Transverse colon (tissue), 4 donors: ENCODE data around the gene EGFL6. TPM values are rescaled to one million over a fixed set of nuclear protein-coding genes. Genes with fewer than 3 reads are reported as not detected.

ENCODE experiments used
- DNase-seq: peaks from one replicate; pipeline ENCODE4 v3.0.0-alpha.2; 2019
- H3K27ac ChIP-seq, 4 donors: fragments of 200-600 bp; sonication (generic); 2 replicates each; pipeline ENCODE4 v1.5.1; 2016 to 2018; ENCODE audit warnings: inconsistent platforms in 4 of 4
- H3K27me3 ChIP-seq: fragments of 200-600 bp; sonication (generic); 2 replicates; pipeline ENCODE4 v1.5.1; 2017; ENCODE audit warnings: inconsistent platforms
- H3K36me3 ChIP-seq, 4 donors: fragments of 200-600 bp; sonication (generic); 2 replicates each; pipeline ENCODE4 v1.5.1; 2017 to 2019; ENCODE audit warnings: inconsistent platforms in 4 of 4
- H3K4me1 ChIP-seq, 4 donors: fragments of 200-600 bp; sonication (generic); 2 replicates each; pipeline ENCODE4 v1.5.1; 2017 to 2020; ENCODE audit warnings: inconsistent platforms in 4 of 4
- H3K4me3 ChIP-seq, 4 donors: fragments of 200-600 bp; sonication (generic); 1 replicate in 1 of 4; 2 replicates in 3 of 4; pipeline versions ENCODE4 v1.5.1 to v1.6.1; 2017 to 2019; ENCODE audit warnings: inconsistent platforms in 4 of 4
- H3K9me3 ChIP-seq, 2 donors: fragments of 200-600 bp; sonication (generic); 2 replicates each; pipeline ENCODE4 v1.5.1; 2017 to 2019; ENCODE audit warnings: inconsistent platforms in 2 of 2
- EP300 ChIP-seq: sonication (generic); formaldehyde crosslinking; IDR thresholded peaks from one replicate; pipeline ENCODE4 v1.6.1; 2017; ENCODE audit warnings: antibody characterized with exemption, low read depth
- POLR2A ChIP-seq: fragments of 450-650 bp; IDR thresholded peaks from one replicate; pipeline ENCODE4 v1.6.1; 2016; ENCODE audit warnings: antibody characterized with exemption, mild to moderate bottlenecking, moderate library complexity
- POLR2AphosphoS5 ChIP-seq, 3 donors: sonication (generic); formaldehyde crosslinking; IDR thresholded peaks; one replicate each; pipeline ENCODE4 v1.6.1; 2016; ENCODE audit warnings: antibody characterized with exemption in 3 of 3
- WGBS, 2 donors: methylation state at CpG; one replicate each; pipeline ENCODE4 v1.1.5; 2018; ENCODE audit warnings: low coverage in 1 of 2; 5-methylcytosine and 5-hydroxymethylcytosine counted together
- in situ Hi-C, 4 donors: fragments of 200-750 bp; cut with MboI; loops; one replicate each; pipeline versions ENCODE4 v1.15.0 to v1.15.1; 2017; ENCODE audit warnings: low sequenced_read_pairs in 3 of 4, low pct_ligation_motif_present in 1 of 4, low pct_unique_long_range_greater_than_20kb in 1 of 4
- intact Hi-C: fragments of 100-400 bp; cut with DNase I; formaldehyde crosslinking; loops from one replicate; pipeline ENCODE4 v1.15.1; 2023; ENCODE audit warnings: low total_unique reads
- total RNA-seq, 4 donors: library from RNA; depleted of rRNA; stranded (reverse); fragments of >200 nt; gene quantifications; one replicate each; pipeline ENCODE4 v1.1.0, GENCODE V29; 2016
- TF ChIP-seq, protein P1 (sequence below), 5 experiments: fragments of 200-600 bp in 3 of 5; fragments of 450-650 bp in 2 of 5; sonication (generic) in 3 of 5; IDR thresholded peaks; 1 replicate in 2 of 5; 2 replicates in 3 of 5; pipeline ENCODE4 v1.5.1; 2016 to 2017; ENCODE audit warnings: antibody characterized with exemption in 5 of 5, inconsistent platforms in 3 of 5, mild to moderate bottlenecking in 2 of 5, moderate library complexity in 1 of 5

EGFL6 gene
- total RNA-seq, 4 donors from 2014 or later = not detected

- no peaks in the 10 kb centered on the region for H3K27me3 ChIP-seq
- peaks cover 0 to 17% (median 7%) of the 10 kb centered on the region in 4 donors for H3K4me1 ChIP-seq
- in situ Hi-C loops (loop anchor here (5.0 to 25.0 kb wide), 5 partner anchors 81 to 692 kb away; partner anchors contain the start of genes GEMIN8 (in 2 of the 4), OFD1 (in 1 of the 4) and TRAPPC2 (in 1 of the 4)), intact Hi-C loops (no loop called here)
- TF ChIP-seq EP300 = no peak
- DNase-seq = no peak
- peak overlapping the region; percentile 86 to 98 (median 94) for H3K27ac ChIP-seq
- H3K36me3 ChIP-seq = no peaks in the 10 kb centered on the region
- H3K9me3 ChIP-seq = no peaks in the 10 kb centered on the region
- peak overlapping the region in 1 of 4 donors; percentile 66 for H3K4me3 ChIP-seq
Measured at GRCh38 chrX:13654116-13654515, 84.7 kb downstream of the EGFL6 start.

GRCh38 chrX:13655674-13656073 lies 86.3 kb downstream of the EGFL6 start:
- TF ChIP-seq POLR2AphosphoS5 (IDR thresholded peaks at IDR 0.05) (no peak), POLR2A (no peak), EP300 (no peak)
- TF ChIP-seq, protein P1, sequence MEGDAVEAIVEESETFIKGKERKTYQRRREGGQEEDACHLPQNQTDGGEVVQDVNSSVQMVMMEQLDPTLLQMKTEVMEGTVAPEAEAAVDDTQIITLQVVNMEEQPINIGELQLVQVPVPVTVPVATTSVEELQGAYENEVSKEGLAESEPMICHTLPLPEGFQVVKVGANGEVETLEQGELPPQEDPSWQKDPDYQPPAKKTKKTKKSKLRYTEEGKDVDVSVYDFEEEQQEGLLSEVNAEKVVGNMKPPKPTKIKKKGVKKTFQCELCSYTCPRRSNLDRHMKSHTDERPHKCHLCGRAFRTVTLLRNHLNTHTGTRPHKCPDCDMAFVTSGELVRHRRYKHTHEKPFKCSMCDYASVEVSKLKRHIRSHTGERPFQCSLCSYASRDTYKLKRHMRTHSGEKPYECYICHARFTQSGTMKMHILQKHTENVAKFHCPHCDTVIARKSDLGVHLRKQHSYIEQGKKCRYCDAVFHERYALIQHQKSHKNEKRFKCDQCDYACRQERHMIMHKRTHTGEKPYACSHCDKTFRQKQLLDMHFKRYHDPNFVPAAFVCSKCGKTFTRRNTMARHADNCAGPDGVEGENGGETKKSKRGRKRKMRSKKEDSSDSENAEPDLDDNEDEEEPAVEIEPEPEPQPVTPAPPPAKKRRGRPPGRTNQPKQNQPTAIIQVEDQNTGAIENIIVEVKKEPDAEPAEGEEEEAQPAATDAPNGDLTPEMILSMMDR (IDR thresholded peaks at IDR 0.05) = no peak
- Histone ChIP-seq H3K4me1 (peaks cover 0 to 18% (median 7%) of the 10 kb centered on the region in 4 donors), H3K4me3 (no peak overlapping the region), H3K27ac (no peak overlapping the region), H3K36me3 (no peaks in the 10 kb centered on the region), H3K9me3 (no peaks in the 10 kb centered on the region), H3K27me3 (no peaks in the 10 kb centered on the region)
- in situ Hi-C loops (loop anchor here (10.0 to 25.0 kb wide), 4 partner anchors 79 to 693 kb away; partner anchors contain the start of genes GEMIN8 (in 1 of the 4), OFD1 (in 1 of the 4) and TRAPPC2 (in 1 of the 4)), intact Hi-C loops (no loop called here)
- DNase-seq = no peak
- WGBS, 2 donors = 80% methylated on average over 3 of the region's 3 CpGs; no CpG with 5 or more reads in 1 of the 2 donors

- peak overlapping the region; percentile 2 to 62 (median 26) for H3K27ac ChIP-seq
- H3K27me3 ChIP-seq = no peaks in the 10 kb centered on the region
- TF ChIP-seq EP300 = no peak
- no peak for TF ChIP-seq POLR2AphosphoS5 (IDR thresholded peaks at IDR 0.05)
- TF ChIP-seq, protein P1 (IDR thresholded peaks at IDR 0.05) = peak; percentile 51 to 79 (median 68)
- WGBS, 2 donors = 11% methylated on average over 2 of the region's 2 CpGs; no CpG with 5 or more reads in 1 of the 2 donors
- no peaks in the 10 kb centered on the region for H3K9me3 ChIP-seq
- peaks cover 0 to 17% (median 4%) of the 10 kb centered on the region in 4 donors for H3K4me1 ChIP-seq
- in situ Hi-C loops = loop anchor here (10.0 to 25.0 kb wide), 4 partner anchors 76 to 696 kb away; partner anchors contain the start of genes GEMIN8 (in 1 of the 4), OFD1 (in 1 of the 4) and TRAPPC2 (in 1 of the 4)
- intact Hi-C loops = no loop called here
- DNase-seq = no peak
- H3K36me3 ChIP-seq = no peaks in the 10 kb centered on the region
- H3K4me3 ChIP-seq = no peak overlapping the region
Measured at GRCh38 chrX:13658602-13659001, 89.2 kb downstream of the EGFL6 start.

- 46 to 48% methylated on average over 4 to 6 of the region's 6 CpGs for WGBS, 2 donors
- no peak overlapping the region for H3K4me3 ChIP-seq
- in situ Hi-C loops (loop anchor here (10.0 to 25.0 kb wide), 4 partner anchors 76 to 697 kb away; partner anchors contain the start of genes GEMIN8 (in 1 of the 4), OFD1 (in 1 of the 4) and TRAPPC2 (in 1 of the 4)), intact Hi-C loops (no loop called here)
- DNase-seq = no peak
- no peaks in the 10 kb centered on the region for H3K36me3 ChIP-seq
- no peaks in the 10 kb centered on the region for H3K27me3 ChIP-seq
- peak overlapping the region; percentile 2 to 62 (median 26) for H3K27ac ChIP-seq
- no peaks in the 10 kb centered on the region for H3K9me3 ChIP-seq
- peaks cover 0 to 13% (median under 1%) of the 10 kb centered on the region in 4 donors for H3K4me1 ChIP-seq
- no peak for TF ChIP-seq EP300
- TF ChIP-seq, protein P1 (IDR thresholded peaks at IDR 0.05) = no peak
- no peak for TF ChIP-seq POLR2AphosphoS5 (IDR thresholded peaks at IDR 0.05)
- TF ChIP-seq POLR2A = no peak
Measured at GRCh38 chrX:13659063-13659462, 89.7 kb downstream of the EGFL6 start.
